ENCODE measurements around the gene DLX5. TPM values are rescaled to one million over a fixed set of nuclear protein-coding genes. Genes with fewer than 3 reads are reported as not detected.

The DLX5 gene
- total RNA-seq, 4 donors from 2014 or later, result not detected

- H3K4me3 ChIP-seq, result no peak overlapping the region
- no peak for DNase-seq
- H3K27ac ChIP-seq, result no peak overlapping the region
- H3K36me3 ChIP-seq, result no peaks in the 10 kb centered on the region
- TF ChIP-seq POLR2A (IDR thresholded peaks at IDR 0.05) (no peak), CTCF (IDR thresholded peaks at IDR 0.05) (no peak)
- H3K27me3 ChIP-seq, result peaks cover 0 to 56% of the 10 kb centered on the region in 2 donors
- no peaks in the 10 kb centered on the region for H3K9me3 ChIP-seq
- peaks cover 0 to 6% (median 0%) of the 10 kb centered on the region in 4 donors for H3K4me1 ChIP-seq
These were observed 12.1 kb downstream of the DLX5 start for GRCh38 chr7:97012365-97013133.

- no peaks in the 10 kb centered on the region for H3K9me3 ChIP-seq
- H3K27ac ChIP-seq, result no peak overlapping the region
- no peak overlapping the region for H3K4me3 ChIP-seq
- TF ChIP-seq POLR2A (IDR thresholded peaks at IDR 0.05) (no peak), CTCF (IDR thresholded peaks at IDR 0.05) (no peak)
- H3K4me1 ChIP-seq, result peaks cover 0 to 11% (median 0%) of the 10 kb centered on the region in 4 donors
- H3K36me3 ChIP-seq, result no peaks in the 10 kb centered on the region
- no peak for DNase-seq
- peaks cover 0 to 55% of the 10 kb centered on the region in 2 donors for H3K27me3 ChIP-seq
These were observed 12.9 kb downstream of the DLX5 start for GRCh38 chr7:97011536-97012364.

DNA sequence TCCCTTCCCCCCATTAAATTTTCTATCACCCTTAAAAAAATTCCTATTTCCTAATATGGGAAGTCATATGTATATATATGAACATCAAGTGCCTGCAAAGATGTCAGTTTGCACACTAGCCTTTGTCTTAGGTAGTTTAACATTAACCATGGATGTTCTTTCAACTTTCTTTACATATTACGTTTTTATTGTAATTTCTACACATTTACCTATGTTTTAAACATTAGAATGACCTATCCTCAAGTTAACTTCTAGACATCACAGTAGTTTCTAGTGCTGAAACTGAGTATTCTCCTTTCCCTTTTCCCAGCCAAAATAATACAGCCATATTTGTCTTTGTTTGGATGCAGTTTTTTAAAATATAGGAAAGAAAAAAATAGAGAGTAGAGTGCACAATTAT lies 13.5 kb downstream of the DLX5 start:
- TF ChIP-seq POLR2A (IDR thresholded peaks at IDR 0.05) (no peak), CTCF (IDR thresholded peaks at IDR 0.05) (no peak)
- H3K27ac ChIP-seq, result no peak overlapping the region
- H3K4me1 ChIP-seq, result peaks cover 0 to 12% (median 0%) of the 10 kb centered on the region in 4 donors
- H3K4me3 ChIP-seq, result no peak overlapping the region
- no peak for DNase-seq
- H3K36me3 ChIP-seq, result no peaks in the 10 kb centered on the region
- H3K27me3 ChIP-seq, result peaks cover 0 to 48% of the 10 kb centered on the region in 2 donors
- no peaks in the 10 kb centered on the region for H3K9me3 ChIP-seq

- no peak for TF ChIP-seq POLR2A (IDR thresholded peaks at IDR 0.05)
- no peak for TF ChIP-seq CTCF (IDR thresholded peaks at IDR 0.05)
- no peak for DNase-seq
- H3K4me3 ChIP-seq, result no peak overlapping the region
- H3K9me3 ChIP-seq, result no peaks in the 10 kb centered on the region
- H3K36me3 ChIP-seq, result no peaks in the 10 kb centered on the region
- peaks cover 0 to 46% of the 10 kb centered on the region in 2 donors for H3K27me3 ChIP-seq
- no peak overlapping the region for H3K27ac ChIP-seq
- peaks cover 0 to 22% (median 0%) of the 10 kb centered on the region in 4 donors for H3K4me1 ChIP-seq
These were observed 14.6 kb downstream of the DLX5 start for GRCh38 chr7:97009753-97010732.

All from Peyer's patch (tissue), 4 donors.